Esophagus muscularis mucosa (tissue), 3 donors: ENCODE measurements around the gene LRRC7.

Experiments used
- POLR2A ChIP-seq: fragments of 450-650 bp; IDR thresholded peaks from one replicate; pipeline ENCODE4 v1.6.1; 2017; ENCODE audit warnings: antibody characterized with exemption, moderate library complexity, mild to moderate bottlenecking, low read depth
- POLR2AphosphoS5 ChIP-seq, 2 donors: sonication (generic); formaldehyde crosslinking; IDR thresholded peaks; one replicate each; pipeline ENCODE4 v1.6.1; 2017; ENCODE audit warnings: antibody characterized with exemption in 2 of 2
- TF ChIP-seq, protein P1 (sequence below), 3 experiments: fragments of 200-600 bp in 2 of 3; fragments of 450-650 bp in 1 of 3; sonication (generic) in 2 of 3; IDR thresholded peaks; one replicate each; pipeline ENCODE4 v1.5.1; 2017 to 2019; ENCODE audit warnings: antibody characterized with exemption in 3 of 3, mild to moderate bottlenecking in 2 of 3, moderate library complexity in 1 of 3

DNA sequence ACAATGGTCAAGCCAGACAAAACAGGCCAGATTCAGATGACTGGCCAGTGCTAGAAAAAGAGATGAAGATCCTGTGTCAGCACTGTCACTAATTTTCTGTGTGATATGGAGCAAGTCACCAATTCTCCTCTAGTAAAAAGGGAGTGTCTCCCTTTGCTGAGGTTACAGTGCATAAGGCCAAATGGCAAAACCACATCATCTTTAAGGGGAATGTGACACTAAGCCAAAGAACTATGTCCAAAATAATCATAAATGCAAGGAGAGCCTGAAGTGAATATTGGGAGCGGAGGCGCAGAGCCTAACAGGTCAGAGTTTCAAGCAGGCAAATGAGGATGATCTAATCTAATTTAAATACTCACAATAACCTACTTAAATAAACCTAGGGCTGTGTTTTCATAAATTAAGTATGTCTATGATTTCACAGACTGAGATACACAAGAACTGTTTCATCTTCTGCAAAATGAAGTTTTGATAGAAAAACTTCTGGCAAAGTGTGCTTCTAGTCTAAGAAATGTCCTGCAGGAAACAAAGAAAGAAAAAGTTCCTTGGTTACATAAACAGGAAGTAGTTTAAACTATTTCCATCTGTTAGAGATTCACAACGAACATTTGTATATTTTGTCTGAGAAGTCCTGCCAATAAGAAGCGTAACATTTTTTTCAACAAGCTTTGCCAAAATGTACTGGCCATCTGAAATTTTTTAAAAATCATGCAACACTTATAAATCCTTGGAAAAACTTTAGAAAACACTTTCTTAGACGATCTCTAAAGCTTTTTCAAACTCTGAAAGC is 347.4 kb downstream of the LRRC7 start:
- TF ChIP-seq, protein P1, sequence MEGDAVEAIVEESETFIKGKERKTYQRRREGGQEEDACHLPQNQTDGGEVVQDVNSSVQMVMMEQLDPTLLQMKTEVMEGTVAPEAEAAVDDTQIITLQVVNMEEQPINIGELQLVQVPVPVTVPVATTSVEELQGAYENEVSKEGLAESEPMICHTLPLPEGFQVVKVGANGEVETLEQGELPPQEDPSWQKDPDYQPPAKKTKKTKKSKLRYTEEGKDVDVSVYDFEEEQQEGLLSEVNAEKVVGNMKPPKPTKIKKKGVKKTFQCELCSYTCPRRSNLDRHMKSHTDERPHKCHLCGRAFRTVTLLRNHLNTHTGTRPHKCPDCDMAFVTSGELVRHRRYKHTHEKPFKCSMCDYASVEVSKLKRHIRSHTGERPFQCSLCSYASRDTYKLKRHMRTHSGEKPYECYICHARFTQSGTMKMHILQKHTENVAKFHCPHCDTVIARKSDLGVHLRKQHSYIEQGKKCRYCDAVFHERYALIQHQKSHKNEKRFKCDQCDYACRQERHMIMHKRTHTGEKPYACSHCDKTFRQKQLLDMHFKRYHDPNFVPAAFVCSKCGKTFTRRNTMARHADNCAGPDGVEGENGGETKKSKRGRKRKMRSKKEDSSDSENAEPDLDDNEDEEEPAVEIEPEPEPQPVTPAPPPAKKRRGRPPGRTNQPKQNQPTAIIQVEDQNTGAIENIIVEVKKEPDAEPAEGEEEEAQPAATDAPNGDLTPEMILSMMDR (IDR thresholded peaks at IDR 0.05) = no peak
- no peak for TF ChIP-seq POLR2A
- TF ChIP-seq POLR2AphosphoS5 (IDR thresholded peaks at IDR 0.05) = no peak
